Measurements from ENCODE around the gene PTGDR2.

Gene PTGDR2

GRCh38 chr11:60880643-60881282 lies 25.0 kb upstream of the PTGDR2 start:
- Histone ChIP-seq H3K9ac (ENCODE audit: low read length) (no peak overlapping the region), H2AFZ (ENCODE audit: low read depth, low read length, severe bottlenecking) (no peak overlapping the region), H3K4me2 (ENCODE audit: low read depth, low read length, poor library complexity, severe bottlenecking) (no peak overlapping the region), H4K20me1 (ENCODE audit: low read depth, low read length) (no peaks in the 10 kb centered on the region), H3K79me2 (ENCODE audit: insufficient read depth, low read length) (no peaks in the 10 kb centered on the region), H3K9me3 (ENCODE audit: insufficient read depth, low read length) (no peaks in the 10 kb centered on the region), H3K4me3 (ENCODE audit: insufficient read depth, low read length, poor library complexity, severe bottlenecking) (no peak overlapping the region), H3K27me3 (ENCODE audit: low read length) (no peaks in the 10 kb centered on the region), H3F3A (ENCODE audit: insufficient read depth) (no peaks in the 10 kb centered on the region), H3K27ac (ENCODE audit: low read depth, low read length) (no peak overlapping the region), H3K36me3 (ENCODE audit: low read length) (no peaks in the 10 kb centered on the region; the same call in 1 of the 2 replicates), H3K9me2 (replicated peaks; ENCODE audit: insufficient read depth, low read length) (no peaks in the 10 kb centered on the region)
- TF ChIP-seq EZH2phosphoT487 (conservative IDR thresholded peaks at IDR 0.05; ENCODE audit: low read length) (no peak), CTCF (IDR thresholded peaks at IDR 0.05; ENCODE audit: insufficient read depth, low read length, poor library complexity, severe bottlenecking) (no peak)

GRCh38 chr11:60879971-60880588 lies 24.3 kb upstream of the PTGDR2 start:
- no peak overlapping the region for H3K27ac ChIP-seq (ENCODE audit: low read depth, low read length)

GRCh38 chr11:60879104-60879503 lies 23.4 kb upstream of the PTGDR2 start:
- H3K27ac ChIP-seq (ENCODE audit: low read depth, low read length): no peak overlapping the region
- no peak overlapping the region for H3K4me2 ChIP-seq (ENCODE audit: low read depth, low read length, poor library complexity, severe bottlenecking)
- H2AFZ ChIP-seq (ENCODE audit: low read depth, low read length, severe bottlenecking): no peak overlapping the region
- TF ChIP-seq CTCF (IDR thresholded peaks at IDR 0.05; ENCODE audit: insufficient read depth, low read length, poor library complexity, severe bottlenecking) (no peak), EZH2phosphoT487 (conservative IDR thresholded peaks at IDR 0.05; ENCODE audit: low read length) (no peak)
- no peak overlapping the region for H3K4me3 ChIP-seq (ENCODE audit: insufficient read depth, low read length, poor library complexity, severe bottlenecking)
- no peaks in the 10 kb centered on the region for H3K27me3 ChIP-seq (ENCODE audit: low read length)
- H3K9ac ChIP-seq (ENCODE audit: low read length): no peak overlapping the region
- no peaks in the 10 kb centered on the region for H3K79me2 ChIP-seq (ENCODE audit: insufficient read depth, low read length)
- H3K9me2 ChIP-seq (replicated peaks; ENCODE audit: insufficient read depth, low read length): no peaks in the 10 kb centered on the region
- H3K9me3 ChIP-seq (ENCODE audit: insufficient read depth, low read length): no peaks in the 10 kb centered on the region
- no peaks in the 10 kb centered on the region for H4K20me1 ChIP-seq (ENCODE audit: low read depth, low read length)
- H3F3A ChIP-seq (ENCODE audit: insufficient read depth): no peaks in the 10 kb centered on the region
- no peaks in the 10 kb centered on the region; the same call in 1 of the 2 replicates for H3K36me3 ChIP-seq (ENCODE audit: low read length)

More at GRCh38 chr11:60879971-60880588, 24.3 kb upstream of the PTGDR2 start:
- no peak overlapping the region for H3K4me2 ChIP-seq (ENCODE audit: low read depth, low read length, poor library complexity, severe bottlenecking)
- no peaks in the 10 kb centered on the region for H3K79me2 ChIP-seq (ENCODE audit: insufficient read depth, low read length)
- no peaks in the 10 kb centered on the region for H3K9me2 ChIP-seq (replicated peaks; ENCODE audit: insufficient read depth, low read length)
- H3K9ac ChIP-seq (ENCODE audit: low read length): no peak overlapping the region
- no peaks in the 10 kb centered on the region for H3K27me3 ChIP-seq (ENCODE audit: low read length)
- H2AFZ ChIP-seq (ENCODE audit: low read depth, low read length, severe bottlenecking): no peak overlapping the region
- H3K4me3 ChIP-seq (ENCODE audit: insufficient read depth, low read length, poor library complexity, severe bottlenecking): no peak overlapping the region
- no peak for TF ChIP-seq EZH2phosphoT487 (conservative IDR thresholded peaks at IDR 0.05; ENCODE audit: low read length)
- no peak for TF ChIP-seq CTCF (IDR thresholded peaks at IDR 0.05; ENCODE audit: insufficient read depth, low read length, poor library complexity, severe bottlenecking)
- no peaks in the 10 kb centered on the region for H3F3A ChIP-seq (ENCODE audit: insufficient read depth)
- no peaks in the 10 kb centered on the region for H3K9me3 ChIP-seq (ENCODE audit: insufficient read depth, low read length)
- H3K36me3 ChIP-seq (ENCODE audit: low read length): no peaks in the 10 kb centered on the region; the same call in 1 of the 2 replicates
- no peaks in the 10 kb centered on the region for H4K20me1 ChIP-seq (ENCODE audit: low read depth, low read length)

All from SU-DHL-6 (cell line).